NCI-H1694 treated with DMSO at 0.1 percent for 48 hours (cell line): ENCODE measurements around the gene C2CD2L.
"Not testable (repeated sequence)": the region's sequence is repeated elsewhere in the genome, so short reads cannot be mapped to it uniquely, and the experiment has no call there.

Source experiments
- DNase-seq: peaks from one replicate; lab custom pipeline; 2025; lab: John Stamatoyannopoulos, UW

Gene C2CD2L

DNA sequence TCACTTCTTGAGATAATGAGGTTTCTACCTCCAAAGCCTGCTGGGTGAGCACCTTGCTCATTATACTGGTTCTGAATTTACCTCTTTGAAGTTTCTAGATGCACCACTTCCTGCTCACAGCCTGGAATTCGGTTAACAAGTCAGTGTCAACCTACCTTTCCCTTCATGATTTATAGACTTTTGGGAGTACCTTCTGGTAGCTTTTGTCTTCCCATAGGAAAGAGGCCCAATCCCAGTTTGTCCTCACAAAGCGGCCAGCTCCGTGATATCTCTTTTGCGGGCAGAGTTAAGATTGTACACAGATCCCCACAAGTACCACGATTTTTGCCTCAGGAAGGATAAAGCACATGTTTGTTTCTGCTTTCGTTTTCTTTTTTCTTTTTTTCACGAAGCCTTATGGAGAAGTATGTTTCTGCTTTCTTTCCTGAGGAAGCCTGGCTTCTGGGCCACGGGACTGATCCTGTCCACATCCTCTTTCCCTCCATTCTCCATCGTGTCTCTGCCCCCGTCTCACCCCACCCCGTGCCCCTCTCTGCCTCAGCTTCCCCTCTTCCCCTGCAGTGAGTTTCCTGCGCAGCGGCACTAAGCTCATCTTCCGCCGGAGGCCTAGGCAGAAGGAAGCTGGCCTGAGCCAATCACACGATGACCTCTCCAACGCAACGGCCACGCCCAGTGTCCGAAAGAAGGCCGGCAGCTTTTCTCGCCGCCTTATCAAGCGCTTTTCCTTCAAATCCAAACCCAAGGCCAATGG is 8.5 kb downstream of the C2CD2L start:
- no peak for DNase-seq

DNA sequence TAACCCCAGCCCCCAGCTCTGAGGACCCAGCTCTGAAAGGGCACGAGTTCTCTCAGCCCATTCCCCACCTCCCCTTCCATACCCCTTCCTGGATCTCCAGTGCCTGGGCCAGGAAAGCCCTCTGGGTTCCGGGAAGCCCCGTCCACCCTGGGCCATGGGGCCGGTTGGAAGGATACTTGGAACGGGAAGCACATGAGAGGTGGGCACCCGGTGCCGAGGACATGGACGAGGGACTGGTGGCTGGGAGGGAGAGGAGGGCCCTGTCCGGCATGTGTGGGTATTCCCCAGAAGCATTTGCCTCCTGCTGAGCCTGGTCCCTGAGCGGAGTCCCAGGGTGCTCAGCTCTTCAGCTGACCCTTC is 9.1 kb downstream of the C2CD2L start:
- no peak for DNase-seq

DNA sequence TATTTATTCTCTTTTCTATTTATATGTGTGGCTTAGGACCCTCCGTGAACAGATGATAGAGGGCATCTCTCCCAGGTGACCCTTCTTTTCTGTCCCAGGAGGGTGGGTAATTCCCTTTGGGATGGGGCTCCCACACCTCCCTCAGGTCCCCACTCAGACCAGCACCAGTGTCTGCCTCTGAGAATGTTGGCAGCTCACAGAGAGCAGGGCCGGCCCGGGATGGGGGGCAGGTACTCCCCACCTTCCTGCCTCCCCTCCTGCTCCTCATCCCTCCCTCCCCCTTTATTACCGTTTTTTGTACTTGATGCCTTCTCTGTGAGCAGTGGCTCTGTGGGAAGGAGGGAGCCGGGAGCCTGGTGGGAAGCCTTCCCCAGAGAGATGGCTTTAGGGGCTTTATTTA is 9.5 kb downstream of the C2CD2L start:
- no peak for DNase-seq

GRCh38 chr11:119117004-119117706 is 10.0 kb downstream of the C2CD2L start:
- no peak for DNase-seq

DNA sequence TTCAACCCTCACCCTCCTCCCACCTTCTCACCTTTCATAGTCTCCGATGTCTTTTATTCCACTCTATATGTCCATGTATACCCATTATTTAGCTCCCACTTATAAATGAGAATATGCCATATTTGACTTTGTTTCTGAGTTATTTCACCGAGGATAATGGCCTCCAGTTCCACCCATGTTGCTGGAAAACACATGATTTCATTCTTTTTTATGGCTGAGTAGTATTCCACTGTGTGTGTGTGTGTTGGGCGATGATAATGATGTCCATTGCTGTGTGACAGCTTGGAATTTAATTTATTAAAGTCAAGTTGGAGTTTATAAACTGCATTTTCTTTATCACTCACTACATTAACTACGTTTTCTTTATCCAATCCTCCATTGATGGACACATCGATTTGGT is 11.1 kb downstream of the C2CD2L start:
- DNase-seq = no peak

DNA sequence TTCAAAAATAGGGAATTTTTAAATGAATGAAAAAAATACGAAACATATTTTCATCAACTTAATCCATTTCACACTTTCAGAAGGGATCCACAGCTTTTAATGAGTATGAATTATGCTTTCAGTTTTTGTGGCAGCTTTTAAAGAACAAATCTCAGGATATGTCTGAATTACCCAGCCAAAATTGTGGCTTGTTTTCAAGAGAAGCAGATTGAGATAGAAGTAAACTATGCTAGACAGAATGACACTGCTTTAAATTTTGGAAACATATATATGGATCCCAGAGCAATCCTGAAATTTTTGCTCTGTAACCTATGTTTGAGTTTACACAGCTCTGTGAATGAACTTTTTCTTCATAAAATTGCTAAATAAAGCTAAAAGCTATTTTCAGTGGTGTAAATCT is 11.8 kb downstream of the C2CD2L start:
- DNase-seq = no peak

- no peak for DNase-seq
These were observed 13.5 kb downstream of the C2CD2L start for GRCh38 chr11:119120639-119121007.

DNA sequence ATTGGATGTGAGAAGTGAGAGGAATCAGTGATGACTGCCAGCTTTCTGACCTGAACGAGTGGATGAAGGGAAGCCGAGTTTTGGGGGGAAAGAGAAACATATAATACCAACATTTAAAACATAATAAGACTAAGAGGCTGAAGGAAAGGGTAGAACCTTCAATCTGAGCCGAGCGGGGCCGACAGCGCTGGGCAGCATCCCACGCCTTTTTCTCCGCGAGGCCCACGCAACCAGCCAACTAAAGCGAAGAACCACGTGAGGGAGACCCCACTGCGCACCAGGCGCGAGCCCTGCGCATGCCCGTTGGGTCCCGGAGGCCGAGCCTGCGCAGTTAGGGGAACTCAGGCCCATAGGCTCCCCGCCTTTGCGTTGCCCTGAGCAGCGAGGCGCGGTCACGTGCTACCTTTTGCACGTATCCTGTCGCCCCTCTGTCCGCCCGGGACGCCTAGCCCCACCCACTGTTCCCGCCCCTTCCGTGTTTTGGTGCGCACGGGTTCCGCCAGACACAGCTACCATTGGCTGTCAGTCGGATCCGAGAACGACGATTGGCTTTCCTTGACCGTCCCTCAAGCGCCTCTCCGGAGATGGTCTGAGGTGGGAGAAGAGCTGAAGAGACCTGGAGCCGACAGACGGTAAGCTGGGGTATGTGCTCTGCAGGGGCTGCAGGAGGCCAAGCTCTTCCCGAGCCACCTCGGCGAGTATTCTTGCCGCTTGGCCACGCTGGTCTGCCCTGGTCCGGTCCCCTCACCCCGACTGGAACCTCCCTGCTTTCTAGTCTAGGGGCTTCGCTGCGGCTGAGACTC is 14.1 kb downstream of the C2CD2L start, which contains the start of gene HINFP:
TSS of gene HINFP (plus strand) at position 573 of the 803 bp plus-strand sequence. CDS start 5,365 bp downstream, outside the sequence.
- peak; percentile 84 for DNase-seq

DNA sequence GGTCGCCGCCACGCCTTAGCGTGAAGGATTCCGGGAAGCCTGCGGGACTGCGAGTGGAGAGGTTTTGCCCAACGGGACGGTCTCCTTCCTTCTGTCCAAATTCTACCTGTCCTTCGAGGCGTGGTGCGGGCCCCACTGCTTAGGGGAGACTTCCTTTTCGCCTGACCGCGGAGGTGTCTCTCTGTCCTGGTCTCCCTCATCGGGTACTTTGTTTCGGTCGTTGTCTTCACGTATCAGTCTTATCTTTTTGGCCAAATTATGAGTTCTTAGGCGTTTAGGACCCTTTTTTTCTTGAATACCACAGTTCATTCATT is 14.6 kb downstream of the C2CD2L start:
- DNase-seq = no peak

DNA sequence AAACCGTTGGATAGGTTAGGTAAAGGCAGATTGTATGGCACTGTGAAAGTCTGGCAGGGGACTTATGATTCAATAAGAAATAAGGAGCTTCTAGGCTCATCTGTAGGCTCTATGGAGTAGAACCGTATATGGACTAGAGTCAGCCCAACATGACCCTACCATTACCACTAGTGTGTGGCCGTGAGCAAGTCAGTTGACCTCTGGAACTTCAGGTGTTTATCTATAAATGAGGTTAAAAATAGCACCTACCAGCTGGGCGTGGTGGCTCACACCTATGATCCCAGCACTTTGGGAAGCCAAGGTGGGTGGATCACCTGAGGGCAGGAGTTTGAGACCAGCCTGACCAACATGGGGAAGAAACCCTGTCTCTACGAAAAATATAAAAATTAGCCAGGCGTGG is 18.7 kb downstream of the C2CD2L start:
- DNase-seq = no peak

- no peak for DNase-seq
These were observed 19.6 kb downstream of the C2CD2L start for GRCh38 chr11:119126675-119127268.

DNA sequence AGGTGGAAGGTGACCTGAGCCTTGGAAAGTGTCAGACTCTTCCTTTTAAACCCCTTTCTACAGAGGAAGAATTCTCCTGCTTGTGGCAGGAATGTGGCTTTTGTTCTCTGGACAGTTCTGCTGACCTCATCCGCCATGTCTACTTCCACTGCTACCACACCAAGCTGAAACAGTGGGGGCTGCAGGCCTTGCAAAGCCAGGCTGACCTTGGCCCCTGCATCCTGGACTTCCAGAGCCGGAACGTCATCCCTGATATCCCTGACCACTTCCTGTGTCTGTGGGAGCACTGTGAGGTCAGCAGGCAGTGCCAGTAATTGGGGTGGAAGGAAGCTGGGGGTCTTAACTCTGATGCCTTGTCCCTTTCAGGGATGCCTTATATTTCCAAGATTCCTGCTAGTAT is 23.5 kb downstream of the C2CD2L start:
- no peak for DNase-seq

DNA sequence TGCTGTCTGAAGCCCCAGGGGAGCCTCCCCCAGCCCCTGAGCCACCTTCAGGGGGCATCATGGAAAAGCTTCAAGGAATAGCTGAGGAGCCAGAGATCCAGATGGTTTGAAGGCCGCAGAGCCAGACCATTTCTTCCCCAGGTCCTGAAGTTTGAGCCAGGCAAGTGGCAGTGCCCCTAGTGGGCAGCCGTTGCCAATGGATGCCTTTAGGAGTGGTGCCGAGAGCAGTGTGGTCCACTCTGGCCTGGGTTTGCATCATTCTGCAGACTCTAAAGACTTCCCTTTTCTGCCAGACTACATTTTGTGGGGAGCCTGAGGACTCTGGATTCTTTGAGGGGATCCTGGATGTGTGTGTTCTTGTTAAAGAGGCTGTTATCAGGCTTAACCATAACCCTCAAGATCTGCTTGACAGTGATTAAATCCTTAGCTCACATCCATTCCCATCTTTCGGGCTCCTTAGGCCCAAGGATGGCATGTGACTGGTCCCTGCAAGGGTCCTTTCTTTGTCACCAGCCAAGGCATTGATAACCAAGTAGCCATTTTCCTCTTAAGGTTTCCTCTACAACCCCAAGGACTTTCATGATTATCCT is 27.3 kb downstream of the C2CD2L start:
- DNase-seq = no peak

DNA sequence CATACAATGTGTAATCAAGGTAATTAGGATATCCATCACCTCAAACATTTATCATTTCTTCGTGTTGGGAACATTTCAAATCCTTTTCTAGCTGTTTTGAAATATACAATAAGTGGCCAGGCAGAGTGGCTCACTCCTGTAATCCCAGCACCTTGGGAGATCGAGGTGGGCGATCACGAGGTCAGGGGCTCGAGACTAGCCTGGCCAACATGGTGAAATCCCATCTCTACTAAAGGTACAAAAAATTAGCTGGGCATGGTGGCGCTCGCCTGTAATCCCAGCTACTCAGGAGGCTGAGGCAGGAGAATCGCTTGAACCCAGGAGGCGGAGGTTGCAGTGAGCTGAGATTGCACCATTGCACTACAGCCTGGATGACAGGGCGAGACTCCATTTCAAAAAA is 32.1 kb downstream of the C2CD2L start:
- DNase-seq = not testable (repeated sequence)

DNA sequence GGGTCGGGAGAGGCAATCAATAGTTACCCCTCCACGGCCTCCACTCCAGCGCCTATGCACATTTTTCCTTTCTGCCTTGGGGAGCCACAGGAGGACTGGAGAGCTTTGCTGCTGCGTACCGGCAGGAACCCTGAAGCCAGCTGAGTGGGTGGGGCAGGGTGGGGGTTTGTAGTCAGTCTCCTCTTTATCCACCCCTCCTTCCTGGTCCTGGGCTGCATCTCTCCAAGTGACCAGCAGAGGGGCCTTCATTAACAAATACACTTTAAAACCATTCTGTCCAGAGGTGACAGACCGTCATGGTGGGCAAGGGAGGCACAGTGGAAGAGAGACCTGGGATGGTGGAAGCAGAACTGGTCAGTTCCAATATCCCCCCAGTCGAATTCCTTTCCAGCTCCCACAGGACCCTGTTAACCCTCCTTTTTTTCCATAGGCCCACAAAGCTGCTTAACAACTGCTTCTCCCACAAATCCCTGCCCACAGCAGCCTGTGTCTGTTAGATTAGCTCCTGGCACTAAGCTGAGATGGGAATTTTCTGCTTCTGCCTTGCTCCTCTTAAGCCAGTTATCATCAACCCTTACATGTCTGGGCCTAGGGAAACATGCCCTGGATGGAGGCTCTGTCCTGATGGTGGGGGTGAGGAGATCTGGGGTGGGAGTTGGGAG is 37.8 kb downstream of the C2CD2L start:
- no peak for DNase-seq

DNA sequence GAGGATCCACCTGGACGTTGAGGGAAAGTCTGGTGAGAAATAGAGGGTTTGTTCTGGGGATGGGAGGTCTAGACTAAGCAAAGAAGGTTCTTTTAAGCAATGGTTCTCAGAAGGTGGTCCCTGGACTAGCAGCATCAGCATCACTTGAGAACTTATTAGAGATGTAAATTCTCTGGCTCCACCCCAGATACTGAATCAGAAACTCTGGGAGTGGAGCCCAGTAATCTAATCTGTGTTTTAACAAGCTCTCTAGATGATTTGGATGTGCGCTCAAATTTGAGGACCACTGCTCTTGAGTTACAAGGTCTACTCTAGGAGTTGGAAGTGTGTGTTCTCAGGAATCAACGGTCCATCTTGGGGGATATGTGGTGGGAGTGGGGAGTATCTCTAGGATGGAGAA is 38.4 kb downstream of the C2CD2L start:
- DNase-seq = no peak

DNA sequence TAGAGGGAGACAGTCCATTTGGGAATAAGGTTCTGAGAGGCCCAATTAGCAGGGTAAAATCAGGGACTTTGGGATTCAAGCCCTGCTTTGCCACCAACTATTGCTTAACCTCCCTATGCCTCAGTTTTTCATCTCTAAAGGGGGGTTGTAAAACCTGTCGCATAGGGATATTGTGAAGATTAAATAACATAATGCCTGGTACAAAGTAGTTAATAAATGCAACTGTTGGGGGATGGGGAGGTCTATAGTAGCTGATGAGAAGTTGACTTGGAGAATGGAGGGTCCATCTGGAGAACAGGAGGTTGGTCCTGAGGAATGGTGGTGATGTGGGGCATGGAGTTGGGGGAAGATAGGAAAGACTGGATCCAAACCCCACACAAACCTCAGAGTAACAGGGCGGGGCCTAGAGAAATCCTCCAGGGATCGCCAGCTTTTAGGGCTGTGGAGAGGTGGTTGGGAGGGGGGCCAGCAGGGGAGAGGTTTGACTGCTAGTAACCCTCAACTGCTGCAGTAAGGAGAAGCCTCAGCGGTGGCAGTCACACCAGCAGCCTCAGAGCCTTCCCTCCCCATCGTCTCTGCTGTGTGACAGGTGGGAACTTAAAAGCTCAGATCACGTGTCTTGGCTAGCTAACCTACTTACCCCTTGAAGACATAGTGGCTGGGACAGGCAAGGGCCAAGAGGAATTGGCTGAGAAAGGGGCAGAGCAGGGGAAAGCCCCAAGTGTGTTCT is 40.6 kb downstream of the C2CD2L start:
- DNase-seq = no peak

GRCh38 chr11:119148720-119149017 is 41.5 kb downstream of the C2CD2L start:
- DNase-seq = no peak

GRCh38 chr11:119149018-119149785 is 42.1 kb downstream of the C2CD2L start, which contains the start of gene ABCG4:
Gene ABCG4, plus strand, starts transcription at chr11:119149052. Its CDS starts 914 bp downstream, at chr11:119149966.
- no peak for DNase-seq

- no peak for DNase-seq
These were observed 42.7 kb downstream of the C2CD2L start for GRCh38 chr11:119149786-119150275.
